GM12801 (cell line): Measurements from ENCODE around the gene PDE6G.

Experiments
- TF ChIP-seq, protein P1 (sequence below): IDR thresholded peaks from one replicate; pipeline ENCODE4 v1.5.1; 2011; ENCODE audit warnings: control low read depth; ENCODE audit not compliant: insufficient read length; ENCODE audit errors: extremely low read depth

PDE6G gene

GRCh38 chr17:81662002-81662401 lies 5.7 kb upstream of the PDE6G start:
- TF ChIP-seq, protein P1, sequence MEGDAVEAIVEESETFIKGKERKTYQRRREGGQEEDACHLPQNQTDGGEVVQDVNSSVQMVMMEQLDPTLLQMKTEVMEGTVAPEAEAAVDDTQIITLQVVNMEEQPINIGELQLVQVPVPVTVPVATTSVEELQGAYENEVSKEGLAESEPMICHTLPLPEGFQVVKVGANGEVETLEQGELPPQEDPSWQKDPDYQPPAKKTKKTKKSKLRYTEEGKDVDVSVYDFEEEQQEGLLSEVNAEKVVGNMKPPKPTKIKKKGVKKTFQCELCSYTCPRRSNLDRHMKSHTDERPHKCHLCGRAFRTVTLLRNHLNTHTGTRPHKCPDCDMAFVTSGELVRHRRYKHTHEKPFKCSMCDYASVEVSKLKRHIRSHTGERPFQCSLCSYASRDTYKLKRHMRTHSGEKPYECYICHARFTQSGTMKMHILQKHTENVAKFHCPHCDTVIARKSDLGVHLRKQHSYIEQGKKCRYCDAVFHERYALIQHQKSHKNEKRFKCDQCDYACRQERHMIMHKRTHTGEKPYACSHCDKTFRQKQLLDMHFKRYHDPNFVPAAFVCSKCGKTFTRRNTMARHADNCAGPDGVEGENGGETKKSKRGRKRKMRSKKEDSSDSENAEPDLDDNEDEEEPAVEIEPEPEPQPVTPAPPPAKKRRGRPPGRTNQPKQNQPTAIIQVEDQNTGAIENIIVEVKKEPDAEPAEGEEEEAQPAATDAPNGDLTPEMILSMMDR, result no peak

GRCh38 chr17:81660441-81660840 lies 4.1 kb upstream of the PDE6G start:
- TF ChIP-seq, protein P1, result no peak

DNA sequence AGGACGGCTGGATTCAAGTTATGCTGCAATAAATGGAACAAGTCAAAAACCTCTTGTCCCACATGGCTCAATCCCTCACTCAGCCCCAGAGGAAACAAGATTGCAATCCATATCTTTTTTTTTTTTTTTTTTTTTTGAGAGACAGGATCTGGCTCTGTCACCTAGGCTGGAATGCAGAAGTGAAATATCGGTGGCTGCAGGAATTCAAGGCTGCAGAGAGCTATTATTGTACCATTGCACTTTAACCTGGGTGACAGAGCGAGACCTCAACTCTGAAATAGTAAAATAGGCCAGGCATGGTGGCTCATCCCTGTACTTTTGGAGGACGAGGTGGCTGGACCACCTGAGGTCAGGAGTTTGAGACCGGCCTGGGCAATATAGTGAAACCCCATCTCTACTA lies 2.7 kb upstream of the PDE6G start:
- TF ChIP-seq, protein P1, result no peak

DNA sequence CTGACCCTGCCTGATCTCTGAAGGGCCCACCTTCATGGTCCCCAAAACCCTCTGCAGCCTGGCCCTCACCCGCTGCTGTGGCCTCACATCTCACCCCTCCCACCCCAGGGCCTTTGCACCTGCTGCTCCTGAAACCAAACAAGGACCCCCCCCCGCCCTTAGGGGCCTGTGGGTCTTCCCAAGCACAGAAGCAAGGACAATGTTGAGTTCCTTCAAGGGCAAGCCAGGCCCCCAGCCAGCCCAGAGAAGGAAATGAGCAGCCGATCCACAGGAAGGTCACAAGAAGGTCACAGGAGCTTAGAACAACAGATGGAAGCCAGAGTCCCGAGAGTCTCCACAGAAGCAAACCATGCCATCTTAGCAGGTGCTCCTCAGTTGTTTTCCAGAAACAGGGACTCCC lies 493 bp upstream of the PDE6G start:
- TF ChIP-seq, protein P1, result no peak

- TF ChIP-seq, protein P1, result no peak
Measured at GRCh38 chr17:81655378-81656117, 794 bp downstream of the PDE6G start.

DNA sequence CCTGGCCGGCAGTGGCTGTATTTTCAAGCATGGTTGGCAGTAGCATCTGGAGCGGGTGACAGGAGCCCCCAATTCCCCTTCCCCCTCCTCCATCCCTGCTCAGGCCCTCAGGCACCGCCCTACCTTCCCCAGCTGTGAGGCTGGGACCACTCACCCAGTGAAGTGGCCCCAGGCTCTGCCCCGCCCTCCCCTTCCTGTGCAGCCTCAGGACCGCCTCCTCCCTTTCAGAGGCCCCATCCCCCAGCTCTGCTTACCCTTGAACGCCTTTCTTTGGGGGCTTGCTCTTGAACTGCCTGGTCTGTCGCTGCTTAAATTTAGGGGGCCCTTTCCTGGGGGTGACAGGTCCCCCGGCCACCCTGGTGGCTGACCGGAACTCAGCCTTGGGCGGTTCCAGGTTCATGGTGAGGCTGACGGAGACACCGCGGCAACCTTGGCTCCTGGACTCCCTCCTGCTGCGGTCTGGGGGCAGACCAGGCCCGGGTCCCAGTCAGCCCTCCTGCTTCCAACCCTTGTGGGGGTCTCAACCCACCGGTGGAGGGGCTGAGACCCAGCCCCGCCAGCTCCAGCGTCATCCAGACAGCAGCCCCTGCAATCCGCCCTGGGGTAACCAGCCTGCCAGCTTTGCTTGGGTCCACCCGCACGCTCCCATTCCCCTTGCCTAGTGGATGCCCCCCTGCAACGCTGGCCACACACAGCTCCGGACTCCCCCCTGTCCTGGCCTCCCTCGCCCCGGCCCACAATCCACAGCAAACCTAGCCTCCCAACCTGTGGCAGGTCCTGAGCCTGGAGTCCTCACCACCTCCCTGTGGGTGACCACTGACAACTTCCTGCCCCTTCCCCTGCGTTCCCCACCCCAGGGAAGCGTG lies 3.2 kb downstream of the PDE6G start:
- TF ChIP-seq, protein P1, result no peak

GRCh38 chr17:81651692-81652091 lies 4.7 kb downstream of the PDE6G start:
- TF ChIP-seq, protein P1, result no peak
